ENCODE data around the gene DYNC1I1.

- no peak for TF ChIP-seq EZH2 (IDR thresholded peaks at IDR 0.05; ENCODE audit: borderline replicate concordance, insufficient read depth, low read length, poor library complexity, severe bottlenecking)
- no peak for TF ChIP-seq CTCF (IDR thresholded peaks at IDR 0.05; ENCODE audit: poor library complexity, severe bottlenecking)
- TF ChIP-seq MXI1 (conservative IDR thresholded peaks at IDR 0.05; ENCODE audit: poor library complexity, severe bottlenecking) = no peak
- TF ChIP-seq POLR2AphosphoS5 (IDR thresholded peaks at IDR 0.05) = no peak
- TF ChIP-seq RAD21 (conservative IDR thresholded peaks at IDR 0.05) = no peak
- no peak for TF ChIP-seq REST (IDR thresholded peaks at IDR 0.05; ENCODE audit: borderline replicate concordance)
- no peak for TF ChIP-seq EP300 (conservative IDR thresholded peaks at IDR 0.05; ENCODE audit: poor library complexity, severe bottlenecking)
- TF ChIP-seq TAF1 (IDR thresholded peaks at IDR 0.05; ENCODE audit: low read depth) = no peak
- no peak for TF ChIP-seq SMC3 (conservative IDR thresholded peaks at IDR 0.05; ENCODE audit: poor library complexity)
Observed at GRCh38 chr7:95749044-95749443, 23.3 kb upstream of the DYNC1I1 start.

Measured in neural cell (in vitro differentiated cells).